ENCODE measurements around the gene SEMA3F.

The SEMA3F gene

DNA sequence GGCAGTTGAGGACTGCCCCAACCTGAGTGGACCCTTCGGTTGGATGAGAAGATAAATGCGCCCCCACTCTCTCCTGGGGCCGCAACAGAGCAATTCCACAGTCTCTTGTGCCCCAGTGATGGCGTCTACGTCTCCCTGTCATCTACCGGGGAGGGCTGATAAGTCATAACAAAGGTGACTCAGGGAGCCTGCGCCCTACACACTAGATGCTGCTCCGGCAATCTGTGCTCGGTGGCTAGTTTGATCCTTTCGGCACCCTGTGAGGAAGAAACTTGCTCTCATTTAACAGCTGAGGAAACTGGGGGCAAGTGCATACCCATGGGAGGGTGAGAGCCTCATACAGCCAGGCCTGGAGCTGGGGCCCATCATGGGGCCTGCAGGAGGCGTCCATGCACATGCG, 14.1 kb upstream of the SEMA3F start:
- TF ChIP-seq CEBPB (IDR thresholded peaks at IDR 0.05) (no peak), ZBTB7A (IDR thresholded peaks at IDR 0.05; ENCODE audit: low read depth) (no peak), TEAD4 (IDR thresholded peaks at IDR 0.05) (no peak)

- no peak for TF ChIP-seq YY1 (IDR thresholded peaks at IDR 0.05; ENCODE audit: low read depth)
- peak; percentile 23; the same call in 1 of the 2 replicates for TF ChIP-seq RAD21 (IDR thresholded peaks at IDR 0.05; ENCODE audit: low read depth)
- no peak for TF ChIP-seq EGR1 (IDR thresholded peaks at IDR 0.05)
Measured at GRCh38 chr3:50146316-50146901, 8.7 kb upstream of the SEMA3F start.

GRCh38 chr3:50147016-50147415, 8.1 kb upstream of the SEMA3F start:
- TF ChIP-seq, protein P1, sequence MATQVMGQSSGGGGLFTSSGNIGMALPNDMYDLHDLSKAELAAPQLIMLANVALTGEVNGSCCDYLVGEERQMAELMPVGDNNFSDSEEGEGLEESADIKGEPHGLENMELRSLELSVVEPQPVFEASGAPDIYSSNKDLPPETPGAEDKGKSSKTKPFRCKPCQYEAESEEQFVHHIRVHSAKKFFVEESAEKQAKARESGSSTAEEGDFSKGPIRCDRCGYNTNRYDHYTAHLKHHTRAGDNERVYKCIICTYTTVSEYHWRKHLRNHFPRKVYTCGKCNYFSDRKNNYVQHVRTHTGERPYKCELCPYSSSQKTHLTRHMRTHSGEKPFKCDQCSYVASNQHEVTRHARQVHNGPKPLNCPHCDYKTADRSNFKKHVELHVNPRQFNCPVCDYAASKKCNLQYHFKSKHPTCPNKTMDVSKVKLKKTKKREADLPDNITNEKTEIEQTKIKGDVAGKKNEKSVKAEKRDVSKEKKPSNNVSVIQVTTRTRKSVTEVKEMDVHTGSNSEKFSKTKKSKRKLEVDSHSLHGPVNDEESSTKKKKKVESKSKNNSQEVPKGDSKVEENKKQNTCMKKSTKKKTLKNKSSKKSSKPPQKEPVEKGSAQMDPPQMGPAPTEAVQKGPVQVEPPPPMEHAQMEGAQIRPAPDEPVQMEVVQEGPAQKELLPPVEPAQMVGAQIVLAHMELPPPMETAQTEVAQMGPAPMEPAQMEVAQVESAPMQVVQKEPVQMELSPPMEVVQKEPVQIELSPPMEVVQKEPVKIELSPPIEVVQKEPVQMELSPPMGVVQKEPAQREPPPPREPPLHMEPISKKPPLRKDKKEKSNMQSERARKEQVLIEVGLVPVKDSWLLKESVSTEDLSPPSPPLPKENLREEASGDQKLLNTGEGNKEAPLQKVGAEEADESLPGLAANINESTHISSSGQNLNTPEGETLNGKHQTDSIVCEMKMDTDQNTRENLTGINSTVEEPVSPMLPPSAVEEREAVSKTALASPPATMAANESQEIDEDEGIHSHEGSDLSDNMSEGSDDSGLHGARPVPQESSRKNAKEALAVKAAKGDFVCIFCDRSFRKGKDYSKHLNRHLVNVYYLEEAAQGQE (IDR thresholded peaks at IDR 0.05; ENCODE audit: low read depth): no peak
- TF ChIP-seq CREB1 (IDR thresholded peaks at IDR 0.05; ENCODE audit: low read depth) (no peak), FOXM1 (IDR thresholded peaks at IDR 0.05; ENCODE audit: borderline replicate concordance, low read depth) (no peak), EGR1 (IDR thresholded peaks at IDR 0.05) (no peak), ZBTB7A (IDR thresholded peaks at IDR 0.05; ENCODE audit: low read depth) (no peak), USF1 (IDR thresholded peaks at IDR 0.05) (no peak), RAD21 (IDR thresholded peaks at IDR 0.05; ENCODE audit: low read depth) (no peak), MAX (IDR thresholded peaks at IDR 0.05) (no peak), TEAD4 (IDR thresholded peaks at IDR 0.05) (no peak), NFIC (IDR thresholded peaks at IDR 0.05) (no peak), TAF1 (IDR thresholded peaks at IDR 0.05; ENCODE audit: low read depth) (no peak), YY1 (IDR thresholded peaks at IDR 0.05; ENCODE audit: low read depth) (no peak), TCF12 (IDR thresholded peaks at IDR 0.05; ENCODE audit: low read depth) (no peak), EP300 (IDR thresholded peaks at IDR 0.05; ENCODE audit: borderline replicate concordance) (no peak), CEBPB (IDR thresholded peaks at IDR 0.05) (no peak)

DNA sequence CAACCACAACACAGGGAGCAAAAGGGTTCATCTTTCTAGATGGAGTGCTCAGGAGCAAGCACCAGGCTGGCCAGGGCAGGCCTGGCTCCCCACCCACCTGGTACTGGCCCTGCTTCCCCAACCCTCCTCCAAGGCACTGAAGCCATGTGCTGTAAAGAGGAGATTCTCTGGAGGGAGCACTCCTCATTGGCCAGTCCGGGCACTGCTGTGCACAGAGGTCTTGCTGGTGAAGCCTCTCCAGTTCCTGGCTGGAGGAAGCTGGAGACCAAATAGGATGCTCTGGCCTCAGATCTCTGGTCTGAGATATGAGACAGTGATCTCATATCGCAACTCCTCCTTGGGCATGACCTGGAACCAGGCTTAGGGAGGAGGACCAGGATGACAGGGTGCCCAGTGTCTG, 7.7 kb upstream of the SEMA3F start:
- TF ChIP-seq TEAD4 (IDR thresholded peaks at IDR 0.05) (no peak), CEBPB (IDR thresholded peaks at IDR 0.05) (no peak)

DNA sequence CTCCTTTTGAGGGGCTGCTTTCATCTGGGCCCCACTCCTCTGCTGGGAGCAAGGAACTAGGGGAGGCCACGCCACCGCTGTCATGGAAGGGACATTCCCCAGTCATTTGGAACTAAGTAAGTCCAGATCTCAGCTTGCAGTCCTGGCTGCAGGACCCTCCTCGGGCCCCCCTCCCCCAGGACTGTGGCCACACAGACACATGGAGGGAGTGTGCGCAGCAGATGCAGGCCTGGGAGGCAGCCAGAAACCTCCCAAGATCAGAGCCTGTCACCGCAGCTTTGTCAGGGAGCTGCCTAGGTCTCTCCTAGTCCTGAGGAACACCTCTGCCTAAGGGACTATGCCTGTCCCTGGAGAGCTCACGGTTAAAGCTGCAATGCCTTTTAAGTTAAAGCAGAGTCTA, 7.3 kb upstream of the SEMA3F start:
- TF ChIP-seq TEAD4 (IDR thresholded peaks at IDR 0.05) (no peak), RAD21 (IDR thresholded peaks at IDR 0.05; ENCODE audit: low read depth) (no peak), EGR1 (IDR thresholded peaks at IDR 0.05) (no peak), MAX (IDR thresholded peaks at IDR 0.05) (no peak), CEBPB (IDR thresholded peaks at IDR 0.05) (no peak), ZBTB7A (IDR thresholded peaks at IDR 0.05; ENCODE audit: low read depth) (no peak), CREB1 (IDR thresholded peaks at IDR 0.05; ENCODE audit: low read depth) (no peak), EP300 (IDR thresholded peaks at IDR 0.05; ENCODE audit: borderline replicate concordance) (no peak), TCF12 (IDR thresholded peaks at IDR 0.05; ENCODE audit: low read depth) (no peak), USF1 (IDR thresholded peaks at IDR 0.05) (no peak), TAF1 (IDR thresholded peaks at IDR 0.05; ENCODE audit: low read depth) (no peak), NFIC (IDR thresholded peaks at IDR 0.05) (no peak), FOXM1 (IDR thresholded peaks at IDR 0.05; ENCODE audit: borderline replicate concordance, low read depth) (no peak), YY1 (IDR thresholded peaks at IDR 0.05; ENCODE audit: low read depth) (no peak)
- TF ChIP-seq, protein P1 (IDR thresholded peaks at IDR 0.05; ENCODE audit: low read depth): no peak

GRCh38 chr3:50150404-50150750, 4.7 kb upstream of the SEMA3F start:
- TF ChIP-seq NFIC (IDR thresholded peaks at IDR 0.05): no peak
- no peak for TF ChIP-seq TCF12 (IDR thresholded peaks at IDR 0.05; ENCODE audit: low read depth)
- TF ChIP-seq EGR1 (IDR thresholded peaks at IDR 0.05): no peak
- no peak for TF ChIP-seq EP300 (IDR thresholded peaks at IDR 0.05; ENCODE audit: borderline replicate concordance)
- TF ChIP-seq TEAD4 (IDR thresholded peaks at IDR 0.05): no peak
- TF ChIP-seq USF1 (IDR thresholded peaks at IDR 0.05): no peak
- TF ChIP-seq MAX (IDR thresholded peaks at IDR 0.05): no peak
- TF ChIP-seq FOXM1 (IDR thresholded peaks at IDR 0.05; ENCODE audit: borderline replicate concordance, low read depth): no peak
- TF ChIP-seq YY1 (IDR thresholded peaks at IDR 0.05; ENCODE audit: low read depth): no peak
- no peak for TF ChIP-seq CEBPB (IDR thresholded peaks at IDR 0.05)
- TF ChIP-seq, protein P1 (IDR thresholded peaks at IDR 0.05; ENCODE audit: low read depth): no peak
- no peak for TF ChIP-seq CREB1 (IDR thresholded peaks at IDR 0.05; ENCODE audit: low read depth)
- no peak for TF ChIP-seq TAF1 (IDR thresholded peaks at IDR 0.05; ENCODE audit: low read depth)
- TF ChIP-seq ZBTB7A (IDR thresholded peaks at IDR 0.05; ENCODE audit: low read depth): no peak
- no peak for TF ChIP-seq RAD21 (IDR thresholded peaks at IDR 0.05; ENCODE audit: low read depth)
